CD4-positive, alpha-beta T cell treated with Interleukin-4 for 1 hour (primary cell): ENCODE results near the gene IL2RA.
"Not testable (repeated sequence)": the region's sequence is repeated elsewhere in the genome, so short reads cannot be mapped to it uniquely, and the experiment has no call there.

ENCODE experiments used
- DNase-seq, 2 donors: peaks; one replicate each; pipeline ENCODE4 v3.0.0-alpha.2; 2020 to 2022

IL2RA gene

DNA sequence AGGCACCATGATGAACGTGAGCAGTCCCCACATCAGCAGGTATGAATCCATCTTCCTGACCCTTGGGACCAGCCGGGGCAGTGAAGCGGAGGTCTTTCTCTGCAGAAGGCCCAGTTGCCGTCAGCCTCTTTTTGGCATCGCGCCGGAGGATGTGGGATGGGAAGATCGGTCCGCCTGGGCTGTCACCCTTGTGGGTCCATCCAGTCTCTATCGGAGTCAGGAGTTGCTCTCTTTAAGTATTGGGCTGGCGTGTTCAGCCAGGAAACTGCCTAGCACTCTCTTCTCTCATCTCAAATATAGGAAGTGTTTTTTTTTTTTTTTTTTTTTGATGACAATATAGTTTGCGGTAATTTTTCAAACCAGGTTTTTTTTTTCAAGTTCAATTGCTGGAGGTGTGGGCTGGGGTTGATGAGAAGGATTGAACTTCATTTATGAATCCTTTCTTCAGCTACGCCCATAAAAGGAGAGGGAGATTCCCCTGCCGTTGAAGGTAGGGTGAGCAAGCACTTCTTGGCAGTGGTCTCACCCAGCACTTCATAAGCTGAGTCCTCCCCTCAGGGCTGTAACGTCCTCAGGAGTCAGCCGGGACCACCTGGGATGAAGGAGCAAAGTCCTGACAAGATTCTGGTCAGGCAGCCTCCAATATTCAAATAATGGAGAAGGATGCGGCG is at the start of gene IL2RA:
IL2RA (minus strand) TSS at position 267 of the 671 bp plus-strand sequence; CDS start at position 51, 216 bp downstream.
- DNase-seq = peak; percentile 55 to 77

DNA sequence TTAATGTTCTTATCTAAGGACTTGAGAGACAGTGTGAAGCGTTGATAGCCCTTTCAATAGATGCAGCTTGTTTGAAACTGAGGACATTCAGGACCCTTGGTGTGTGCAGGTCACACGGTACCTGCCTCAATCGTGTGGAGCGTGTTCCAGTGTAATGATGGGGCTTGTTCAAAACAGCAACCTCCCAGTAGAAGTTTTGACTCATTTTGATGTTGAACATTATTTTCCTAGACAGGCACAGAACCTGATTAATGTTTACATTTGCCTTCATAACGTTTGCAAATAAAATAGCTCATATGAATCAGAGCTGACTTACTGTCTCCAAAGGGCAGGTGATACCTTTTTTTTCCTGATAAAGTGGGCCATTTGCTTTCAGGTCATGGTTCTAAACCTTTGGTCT is 48.0 kb upstream of the IL2RA start:
- no peak for DNase-seq

DNA sequence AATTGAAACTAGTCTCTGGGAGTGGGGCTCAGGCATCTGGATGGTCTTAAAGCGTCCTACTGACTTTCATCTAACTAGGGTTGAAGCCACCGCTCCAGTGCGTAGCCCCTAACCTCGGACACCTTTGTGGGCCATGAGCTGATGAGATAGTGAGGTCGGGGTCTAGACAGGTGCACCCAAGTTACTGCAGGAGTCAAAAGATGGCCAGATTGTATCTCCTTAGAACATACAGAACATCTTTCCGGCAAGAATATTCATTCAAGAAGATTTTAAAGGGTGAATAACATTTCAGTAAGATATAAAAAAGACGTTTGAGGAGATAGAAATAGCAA is 47.2 kb upstream of the IL2RA start:
- DNase-seq = no peak

DNA sequence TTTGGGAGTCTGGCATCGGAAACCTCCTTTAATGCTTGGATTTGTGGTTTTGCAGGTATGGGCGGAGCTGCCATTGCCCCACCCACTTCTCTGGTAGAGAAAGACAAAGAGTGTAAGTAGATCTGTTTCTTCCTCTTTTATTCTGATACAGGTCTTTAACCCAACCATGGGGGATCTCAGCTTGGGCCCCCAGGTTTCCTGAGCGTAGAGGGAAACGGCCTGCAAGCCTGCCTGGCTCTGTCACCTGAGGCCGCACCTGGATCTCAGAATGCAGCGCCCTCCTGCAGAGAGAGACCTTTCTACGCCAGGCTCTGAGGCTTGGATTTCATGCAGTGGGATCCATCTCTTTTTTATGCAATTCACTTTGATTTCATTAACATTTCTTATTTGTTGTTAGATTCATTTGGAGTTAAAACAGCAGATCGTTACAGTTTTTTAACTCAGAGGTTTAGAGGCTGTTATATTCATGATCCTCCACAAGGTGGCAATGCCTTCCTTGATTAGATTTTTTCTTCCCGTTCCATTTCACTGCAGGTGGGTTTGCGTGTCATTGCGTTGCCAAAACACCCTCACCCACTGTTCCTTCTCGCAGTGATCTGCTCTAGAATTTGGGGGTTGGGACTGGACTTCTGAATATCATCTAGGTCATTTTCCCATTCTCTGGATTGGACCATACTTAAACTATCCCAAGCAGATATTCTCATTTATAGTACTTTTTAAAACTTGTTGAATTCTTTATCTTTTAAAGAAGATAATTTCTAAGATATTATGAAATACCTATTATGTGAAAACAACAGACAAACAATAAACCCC is 46.7 kb upstream of the IL2RA start:
- peak; percentile 44 to 72 for DNase-seq

DNA sequence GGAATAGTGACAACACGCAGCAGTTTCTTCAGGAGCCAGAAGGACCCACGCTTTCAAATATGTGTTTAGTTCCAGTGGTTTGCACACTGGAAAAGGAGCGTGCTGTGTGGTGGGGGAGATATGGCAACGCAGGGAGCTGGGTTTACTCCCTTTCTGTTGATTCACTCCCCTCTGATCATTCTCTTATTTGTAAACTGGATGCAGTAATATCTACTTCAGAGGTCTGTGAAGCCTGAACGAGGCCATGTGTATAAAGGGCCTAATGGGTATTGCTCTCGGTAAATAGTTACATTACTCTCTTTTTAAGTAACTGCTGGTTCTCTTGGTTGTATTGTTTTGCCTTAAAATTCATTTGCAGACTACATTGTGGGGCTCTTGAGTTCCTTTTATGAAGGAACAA is 45.9 kb upstream of the IL2RA start:
- no peak for DNase-seq

DNA sequence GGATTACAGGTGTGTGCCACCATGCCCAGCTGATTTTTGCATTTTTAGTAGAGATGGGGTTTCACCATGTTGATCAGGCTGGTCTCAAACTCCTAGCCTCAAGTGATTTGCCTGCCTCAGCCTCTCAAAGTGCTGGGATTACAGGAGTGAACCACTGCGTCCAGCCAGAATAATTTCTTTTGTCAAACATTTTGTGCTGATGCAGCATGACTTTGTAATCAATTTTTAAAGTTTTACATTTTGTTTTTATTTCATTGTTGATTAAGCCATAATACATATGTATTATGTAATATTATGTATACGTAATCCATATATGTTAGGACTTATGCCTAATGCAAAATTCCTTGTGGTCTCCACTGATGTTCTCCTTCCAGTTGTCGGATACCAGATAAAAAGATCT is 45.4 kb upstream of the IL2RA start:
- not testable (repeated sequence) for DNase-seq

DNA sequence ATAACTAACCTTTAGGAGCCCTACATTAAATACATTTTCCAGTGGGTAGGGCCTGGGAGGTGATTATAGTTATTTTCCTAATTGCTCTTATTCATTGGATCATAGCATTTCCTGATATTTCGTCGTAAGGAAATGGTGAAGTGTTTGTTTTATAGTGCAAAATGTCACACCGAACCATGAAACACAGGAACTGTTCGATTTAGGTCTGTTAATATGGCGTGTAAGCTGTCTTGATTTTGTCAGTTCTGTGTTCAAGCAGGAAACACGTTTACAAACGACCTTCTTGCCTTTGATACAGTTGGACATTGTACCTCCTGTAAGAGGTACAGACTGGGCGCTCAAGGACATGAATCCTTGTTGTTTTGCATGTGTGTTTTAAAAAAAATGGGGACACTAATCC is 41.4 kb upstream of the IL2RA start:
- no peak for DNase-seq

DNA sequence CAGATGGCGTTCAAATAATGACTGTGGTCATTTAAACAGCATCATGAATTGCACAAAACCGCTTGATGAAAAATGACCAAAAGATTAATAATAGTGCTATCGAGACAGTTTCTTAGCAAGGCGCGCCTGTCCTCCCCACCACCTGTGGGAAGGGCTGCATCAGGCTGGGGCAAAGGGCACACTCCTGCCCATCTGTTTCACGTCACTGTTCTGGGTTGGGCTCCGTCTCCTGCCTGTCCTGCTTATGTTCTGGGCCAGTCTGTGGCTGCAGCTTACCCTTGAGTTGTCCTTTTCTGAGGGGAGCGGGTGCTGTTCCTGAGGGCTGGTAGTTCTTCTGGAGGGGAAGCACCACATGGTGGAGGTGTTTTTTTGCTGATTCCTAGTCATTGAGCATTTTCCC is 40.0 kb upstream of the IL2RA start:
- DNase-seq = no peak

DNA sequence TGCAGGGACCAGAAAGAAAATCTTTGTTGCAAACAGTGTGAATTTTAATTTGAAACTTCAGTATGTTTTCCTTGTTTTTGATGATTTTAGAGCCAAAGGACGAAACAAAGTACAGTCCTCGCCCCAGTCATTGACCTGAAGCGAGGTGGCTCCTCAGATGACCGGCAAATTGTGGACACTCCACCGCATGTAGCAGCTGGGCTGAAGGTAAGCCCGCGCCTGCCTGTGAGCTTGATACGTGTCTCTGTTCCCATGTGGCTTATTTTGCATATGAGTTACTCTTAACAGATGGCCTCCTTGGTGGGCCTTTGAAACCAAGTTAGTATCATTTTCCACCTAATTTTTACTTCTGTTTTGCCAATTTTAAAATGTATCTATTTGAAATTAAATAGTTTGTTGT is 39.0 kb upstream of the IL2RA start:
- no peak for DNase-seq

DNA sequence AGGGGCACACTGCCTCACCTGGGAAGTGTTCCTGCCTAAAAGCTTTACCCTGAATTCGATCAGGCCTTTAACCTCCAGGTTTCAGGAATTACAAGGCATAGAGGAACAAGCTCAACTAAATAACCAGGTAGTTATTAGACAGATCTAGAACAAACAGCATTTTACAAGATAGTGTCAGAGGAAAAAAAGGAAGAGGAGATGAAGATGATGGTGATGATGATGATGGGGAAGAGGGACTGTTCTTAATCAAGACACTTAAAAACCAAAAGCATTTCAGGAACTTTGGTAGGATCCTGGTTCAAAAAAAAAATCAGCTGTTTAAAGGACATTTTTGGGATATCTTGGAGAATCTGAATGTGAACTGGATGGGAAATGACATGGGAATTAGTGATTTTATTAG is 38.2 kb upstream of the IL2RA start:
- DNase-seq = no peak

DNA sequence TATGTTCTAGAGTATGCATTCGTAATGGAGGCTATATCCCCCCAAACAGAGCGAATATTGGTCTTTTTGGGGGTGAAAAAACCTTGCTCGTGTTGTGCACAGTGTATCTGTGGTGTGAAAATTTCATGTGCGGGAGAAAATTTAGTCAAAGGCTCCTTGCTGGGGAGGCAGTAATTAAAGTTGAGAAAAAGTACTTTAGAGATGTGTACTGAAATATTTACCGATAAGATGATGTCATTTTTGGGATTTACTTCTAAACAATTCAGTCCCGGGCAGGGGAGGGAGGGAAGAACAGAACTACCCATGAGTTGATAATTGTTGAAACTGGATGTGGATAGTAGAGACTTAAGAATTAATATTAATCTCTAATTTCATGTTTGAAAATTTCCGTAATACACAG is 36.0 kb upstream of the IL2RA start:
- no peak for DNase-seq

DNA sequence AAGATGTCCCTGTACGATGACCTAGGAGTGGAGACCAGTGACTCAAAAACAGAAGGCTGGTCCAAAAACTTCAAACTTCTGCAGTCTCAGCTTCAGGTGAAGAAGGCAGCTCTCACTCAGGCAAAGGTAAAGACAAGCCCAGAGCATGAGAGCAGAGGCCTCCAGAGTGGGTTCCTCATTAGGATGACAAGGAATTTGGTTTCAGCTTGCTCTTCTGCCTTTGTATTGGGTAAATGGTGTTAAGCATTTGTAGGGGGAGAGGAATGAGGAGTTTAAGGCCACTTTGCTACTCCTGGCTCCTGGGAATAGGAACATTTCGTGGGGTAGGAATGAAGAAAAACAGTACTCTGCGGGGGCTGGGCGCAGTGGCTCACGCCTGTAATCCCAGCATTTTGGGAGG is 34.9 kb upstream of the IL2RA start:
- DNase-seq = no peak

DNA sequence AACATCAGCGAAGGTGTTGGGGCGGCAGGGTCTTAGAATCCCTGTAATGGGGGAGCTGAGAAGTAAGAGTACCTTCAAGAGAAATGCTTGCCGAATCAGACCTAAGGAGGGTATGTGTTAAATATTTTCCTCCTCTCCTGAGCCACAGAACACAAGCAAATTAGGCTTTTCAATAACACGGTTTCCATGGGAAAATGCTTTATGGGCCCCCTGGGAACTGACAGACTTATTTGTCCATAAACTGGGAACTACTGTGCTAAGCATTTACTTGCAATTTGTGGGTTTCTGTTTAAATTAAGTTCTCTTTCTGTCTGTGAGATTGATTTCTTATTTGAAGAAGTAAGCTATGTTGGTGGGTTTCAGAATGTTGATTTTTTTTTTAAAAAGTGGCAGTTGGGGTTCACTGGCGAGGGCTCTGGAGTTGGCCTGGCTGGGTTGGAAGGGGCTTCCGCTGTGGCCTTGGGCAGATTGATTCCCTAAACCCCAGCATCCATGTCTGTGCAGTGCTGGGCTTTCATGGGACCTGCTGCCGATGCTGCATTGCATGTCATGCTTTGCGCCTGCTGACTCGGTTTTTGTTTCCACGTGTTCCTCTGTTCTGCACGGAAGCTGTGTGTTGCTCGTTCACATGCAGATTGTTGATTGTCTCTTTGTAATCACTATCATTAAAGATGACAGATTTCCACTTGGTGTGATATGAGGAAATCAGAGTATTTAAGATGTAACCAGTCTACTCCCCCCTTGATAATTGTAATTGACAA is 33.8 kb upstream of the IL2RA start:
- no peak for DNase-seq

DNA sequence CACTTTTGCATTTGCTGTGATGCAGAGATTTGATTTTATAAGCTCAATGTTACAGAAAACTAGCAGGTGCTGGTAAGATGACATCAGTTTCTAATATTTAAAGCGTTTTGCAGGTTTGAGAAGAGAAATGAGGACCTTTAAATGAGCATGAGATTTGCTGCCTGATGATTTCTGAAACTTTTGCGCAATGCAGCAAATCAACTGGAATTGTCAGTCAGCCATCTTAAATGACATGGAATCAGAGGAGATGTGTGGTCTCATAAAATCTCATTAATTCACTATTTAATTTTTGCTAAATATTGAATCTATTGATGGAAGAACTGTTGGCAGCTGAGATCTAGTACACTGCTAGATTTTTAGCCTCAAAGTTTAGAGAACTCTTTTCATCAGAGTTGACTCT is 30.6 kb upstream of the IL2RA start:
- no peak for DNase-seq

DNA sequence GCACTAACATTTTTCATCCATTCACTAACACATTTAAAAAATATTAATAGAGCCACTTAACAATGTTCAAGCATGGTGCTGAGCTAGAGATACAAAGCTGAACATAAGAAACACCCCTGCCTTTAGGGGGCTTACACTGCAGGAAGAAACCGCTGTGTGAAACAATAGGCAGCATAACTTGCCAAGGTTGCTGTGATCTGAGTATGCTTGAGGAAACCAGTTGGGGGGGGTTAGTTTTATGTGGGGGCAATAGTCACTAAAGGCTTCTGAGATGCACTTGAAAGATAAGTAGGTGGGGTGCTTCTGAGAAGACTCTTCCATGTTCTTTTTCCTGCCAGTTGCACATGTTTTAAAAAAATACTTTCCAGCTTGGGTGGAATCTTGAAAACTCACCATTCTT is 29.5 kb upstream of the IL2RA start:
- no peak for DNase-seq

DNA sequence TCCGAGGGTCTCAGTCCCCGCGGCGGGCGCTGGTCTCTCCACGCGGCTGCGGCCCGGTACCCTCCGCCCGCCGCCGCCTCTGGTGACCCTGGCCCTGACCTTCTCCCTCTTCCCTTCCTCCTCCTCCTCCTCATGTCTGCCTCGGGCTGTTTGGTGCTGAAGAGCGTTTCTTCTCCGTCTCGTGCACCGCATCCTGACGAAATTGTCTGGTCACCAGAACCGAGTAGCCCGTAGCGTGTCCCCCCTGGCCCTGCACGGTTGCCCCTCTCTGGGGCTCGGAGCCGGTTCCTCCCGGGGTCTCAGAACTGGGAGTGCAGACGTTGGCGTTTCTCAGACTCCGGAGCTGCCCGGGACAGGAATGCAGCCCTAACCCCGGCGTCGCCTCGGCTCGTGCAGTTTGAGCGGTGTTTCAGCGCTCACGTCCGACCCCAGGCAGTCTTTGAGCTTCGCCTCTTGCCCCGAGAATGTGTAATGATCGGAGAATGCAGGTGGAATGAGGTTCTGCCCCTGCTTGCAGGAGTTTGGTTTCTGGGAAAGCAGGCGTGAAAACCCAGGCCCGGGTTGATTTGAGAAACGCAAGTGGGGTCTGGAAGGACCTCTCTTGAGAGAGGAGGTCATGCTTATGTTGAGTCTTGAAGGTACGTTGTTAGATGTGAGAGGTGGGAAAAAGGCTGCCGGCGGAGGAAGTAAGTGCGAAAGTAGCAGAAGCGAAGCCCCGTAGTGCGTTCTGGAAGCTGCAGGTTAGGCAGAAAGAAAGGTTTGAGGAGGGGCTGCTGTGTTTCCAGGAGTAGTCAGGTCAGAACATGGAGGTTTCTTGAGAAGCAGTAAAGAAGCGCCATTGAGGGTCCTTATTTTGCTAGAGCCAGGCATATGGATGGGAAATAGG is 27.4 kb upstream of the IL2RA start:
- peak in 1 of 2 donors; percentile 22 for DNase-seq

DNA sequence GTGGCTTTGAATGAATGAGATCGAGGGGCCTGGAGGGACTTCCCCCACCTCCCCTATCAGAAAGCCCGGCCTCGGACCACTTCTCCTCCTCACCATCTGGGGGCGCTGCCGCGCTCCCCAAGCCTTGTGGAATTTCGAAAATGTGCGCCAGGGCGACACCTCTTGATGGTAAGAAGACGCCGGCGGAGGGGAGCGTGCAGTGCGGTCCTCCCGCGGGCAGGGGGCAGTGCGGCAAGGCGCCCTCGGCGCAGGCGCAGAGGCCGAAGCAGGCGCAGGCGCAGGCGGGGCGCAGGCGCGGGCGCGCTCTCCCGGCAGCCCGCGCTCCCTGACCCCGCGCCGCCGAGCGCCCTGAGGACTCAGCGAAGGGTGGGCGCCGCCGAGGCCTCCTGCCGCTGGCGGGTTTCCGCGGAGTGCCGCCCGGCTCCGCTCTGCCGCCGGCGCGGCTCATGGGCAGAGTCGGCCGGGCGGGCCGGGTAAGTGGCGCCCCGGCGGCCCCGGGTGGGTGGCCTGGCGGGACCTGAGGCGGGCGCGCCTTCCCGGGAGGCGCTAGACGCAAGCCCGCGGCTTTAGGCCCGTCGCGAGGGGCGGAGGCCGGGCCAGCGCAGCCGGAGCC is 26.7 kb upstream of the IL2RA start, which contains the start of gene RBM17:
RBM17 (plus strand) TSS at position 314 of the 613 bp plus-strand sequence. CDS start 8,032 bp downstream, outside the sequence.
- peak; percentile 97 to 98 for DNase-seq

DNA sequence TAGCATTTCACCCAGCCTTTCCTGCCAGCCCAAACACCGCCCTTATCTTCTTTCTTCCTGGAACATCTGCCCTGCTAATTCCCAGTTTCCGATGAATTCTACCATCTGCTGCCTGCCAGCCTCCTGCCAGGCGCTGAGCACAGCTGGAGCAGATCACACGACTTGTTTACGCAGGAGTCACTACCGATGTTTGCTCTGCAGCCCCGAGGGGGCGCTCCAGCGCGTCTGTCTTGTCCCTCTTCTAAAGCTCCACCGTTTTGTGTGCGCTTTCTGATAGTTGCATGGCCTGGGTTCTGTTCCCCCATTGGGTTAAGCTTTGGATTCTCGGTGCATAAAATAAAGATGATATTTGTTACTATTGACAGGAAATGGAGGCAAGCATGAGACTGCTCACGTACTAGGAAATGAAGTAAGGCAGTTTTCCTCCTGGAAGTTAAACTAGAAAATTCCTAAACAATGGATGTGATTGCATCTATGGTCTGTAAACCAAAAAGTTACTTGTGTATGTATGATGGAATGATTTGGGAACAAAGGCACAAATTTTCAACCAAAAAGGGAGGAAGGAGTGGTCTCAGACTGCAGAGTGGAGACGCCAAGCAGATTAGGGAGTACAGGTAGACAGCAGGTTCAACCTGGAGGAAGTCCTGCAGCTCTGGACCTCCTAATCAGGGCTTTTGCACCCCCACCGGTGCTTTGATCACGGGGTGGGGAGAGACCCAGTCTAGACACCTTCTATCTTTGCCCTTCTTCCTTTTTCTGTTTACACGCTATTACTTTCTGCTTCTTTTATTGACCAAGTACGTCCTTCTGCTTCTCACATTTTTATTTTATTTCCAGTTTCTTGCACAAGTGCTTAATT is 24.4 kb upstream of the IL2RA start:
- DNase-seq = peak; percentile 88 to 89

DNA sequence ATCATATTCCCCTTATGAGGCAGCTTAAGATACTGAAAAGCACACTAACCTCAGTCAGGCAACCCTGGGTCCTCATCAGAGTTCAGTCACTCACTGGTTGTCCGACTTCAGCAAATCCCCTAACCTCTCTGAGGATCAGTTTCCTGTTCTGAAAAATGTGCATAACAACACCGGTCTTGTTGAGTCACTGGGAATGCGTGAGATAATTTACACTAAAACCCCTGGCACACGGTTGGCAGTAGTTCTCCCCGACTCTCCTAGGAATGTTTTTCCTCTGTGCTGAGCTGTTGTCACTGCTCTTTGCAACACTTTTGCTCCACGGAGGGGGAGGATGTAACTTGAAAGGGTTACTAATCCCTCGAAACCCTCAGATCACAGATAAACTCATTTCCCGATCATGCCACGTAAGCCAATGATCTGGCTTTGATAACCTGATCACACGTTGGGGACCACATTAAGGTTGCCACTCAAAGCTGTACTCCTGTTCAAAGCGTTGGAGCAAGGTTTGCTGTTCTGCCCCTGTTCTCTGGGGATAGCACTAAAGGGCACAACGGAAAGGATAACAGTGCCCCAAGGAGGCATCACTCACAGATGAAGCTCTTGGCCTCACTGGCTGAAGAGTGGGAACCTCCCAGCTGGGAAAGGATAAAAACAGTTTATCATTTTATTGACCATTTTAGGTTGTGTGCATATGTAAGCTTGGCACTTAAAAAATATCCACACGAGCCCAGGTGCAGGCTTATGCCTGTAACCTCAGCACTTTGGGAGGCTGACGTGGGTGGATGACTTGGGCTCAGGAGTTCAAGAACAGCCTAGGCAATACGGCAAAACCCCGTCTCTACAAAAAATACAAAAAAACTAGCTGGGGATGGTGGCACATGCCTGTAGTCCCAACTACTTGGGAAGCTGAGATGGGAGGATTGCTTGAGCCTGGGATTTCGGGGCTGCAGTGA is 21.6 kb upstream of the IL2RA start:
- DNase-seq = peak; percentile 26 to 56
